Endothelial cell of umbilical vein (primary cell): Measurements from ENCODE around the gene OPRM1.

Source experiments
- CTCF ChIP-seq, 2 donors: IDR thresholded peaks; 1 replicate in 1 of 2; 2 replicates in 1 of 2; pipeline ENCODE4 v1.5.1; 2011; ENCODE audit warnings: low read length in 2 of 2, mild to moderate bottlenecking in 2 of 2, moderate library complexity in 2 of 2, control low read depth in 1 of 2, inconsistent platforms in 1 of 2, low read depth in 1 of 2; ENCODE audit not compliant: insufficient read depth in 1 of 2; ENCODE audit errors: extremely low read depth in 1 of 2
- EZH2 ChIP-seq: IDR thresholded peaks from 2 replicates; pipeline ENCODE4 v1.6.1; 2012; ENCODE audit warnings: borderline replicate concordance, low read depth, mild to moderate bottlenecking, moderate library complexity, low read length, inconsistent platforms; ENCODE audit not compliant: severe bottlenecking

GRCh38 chr6:154095571-154095970 lies 56.5 kb downstream of the OPRM1 start:
- TF ChIP-seq CTCF (IDR thresholded peaks at IDR 0.05; ENCODE audit: extremely low read depth in 1 of 2, insufficient read depth in 1 of 2, low read depth in 1 of 2, low read length in 2 of 2) (no peak), EZH2 (no peak)
